Measurements from ENCODE around the gene SLC24A5. TPM values are rescaled to one million over a fixed set of nuclear protein-coding genes. Genes with fewer than 3 reads are reported as not detected.

Gene SLC24A5
- polyA plus RNA-seq, 2 of the 4 experiments (the other 2 are of a cell fraction): 0.05 TPM; not detected in 1

DNA sequence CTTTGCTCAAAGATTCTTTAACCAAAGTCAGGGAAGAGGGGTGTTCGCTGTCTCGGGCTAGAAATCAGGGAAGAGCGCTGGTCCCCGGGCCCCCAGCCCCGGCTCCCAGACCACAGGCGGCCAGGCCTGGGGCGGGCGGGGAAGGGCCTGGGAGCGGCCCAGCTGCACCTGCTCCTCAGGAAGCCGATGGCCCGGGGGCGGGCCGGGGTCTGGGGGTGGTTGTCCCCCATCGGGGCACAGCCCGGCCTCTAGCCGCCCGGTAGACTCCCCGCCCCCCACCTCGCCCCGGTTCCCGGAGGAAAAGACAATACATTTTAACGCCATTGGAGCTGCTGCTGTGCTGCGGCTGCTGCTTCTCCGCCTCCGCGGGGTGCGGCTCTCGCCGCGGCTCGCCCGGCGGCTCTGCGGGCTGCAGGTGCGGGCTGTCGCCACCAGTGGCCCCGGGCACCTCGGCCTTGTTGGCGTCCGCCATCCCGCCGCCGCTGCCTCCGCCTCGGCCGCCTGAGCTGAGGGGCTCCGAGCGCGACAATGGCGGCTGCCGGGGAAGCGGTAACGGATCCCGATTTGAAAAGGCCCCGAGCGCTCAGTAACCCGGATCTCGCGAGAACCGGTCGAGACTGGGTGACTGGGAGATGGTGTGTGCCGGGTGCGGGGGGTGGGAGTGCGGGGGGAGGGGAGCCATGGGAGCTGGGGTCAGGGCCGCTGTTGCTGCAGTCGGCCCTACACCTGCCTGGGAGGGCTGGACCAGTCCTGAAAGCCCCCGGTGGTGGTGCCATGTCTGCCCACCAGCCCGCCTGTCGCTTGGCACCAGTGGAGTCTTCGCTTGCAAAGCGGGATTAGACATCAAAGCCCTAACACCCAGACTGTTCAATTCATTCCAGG is 57.2 kb downstream of the SLC24A5 start, which contains the start of gene MYEF2 (continued):
- TF ChIP-seq, protein P1, sequence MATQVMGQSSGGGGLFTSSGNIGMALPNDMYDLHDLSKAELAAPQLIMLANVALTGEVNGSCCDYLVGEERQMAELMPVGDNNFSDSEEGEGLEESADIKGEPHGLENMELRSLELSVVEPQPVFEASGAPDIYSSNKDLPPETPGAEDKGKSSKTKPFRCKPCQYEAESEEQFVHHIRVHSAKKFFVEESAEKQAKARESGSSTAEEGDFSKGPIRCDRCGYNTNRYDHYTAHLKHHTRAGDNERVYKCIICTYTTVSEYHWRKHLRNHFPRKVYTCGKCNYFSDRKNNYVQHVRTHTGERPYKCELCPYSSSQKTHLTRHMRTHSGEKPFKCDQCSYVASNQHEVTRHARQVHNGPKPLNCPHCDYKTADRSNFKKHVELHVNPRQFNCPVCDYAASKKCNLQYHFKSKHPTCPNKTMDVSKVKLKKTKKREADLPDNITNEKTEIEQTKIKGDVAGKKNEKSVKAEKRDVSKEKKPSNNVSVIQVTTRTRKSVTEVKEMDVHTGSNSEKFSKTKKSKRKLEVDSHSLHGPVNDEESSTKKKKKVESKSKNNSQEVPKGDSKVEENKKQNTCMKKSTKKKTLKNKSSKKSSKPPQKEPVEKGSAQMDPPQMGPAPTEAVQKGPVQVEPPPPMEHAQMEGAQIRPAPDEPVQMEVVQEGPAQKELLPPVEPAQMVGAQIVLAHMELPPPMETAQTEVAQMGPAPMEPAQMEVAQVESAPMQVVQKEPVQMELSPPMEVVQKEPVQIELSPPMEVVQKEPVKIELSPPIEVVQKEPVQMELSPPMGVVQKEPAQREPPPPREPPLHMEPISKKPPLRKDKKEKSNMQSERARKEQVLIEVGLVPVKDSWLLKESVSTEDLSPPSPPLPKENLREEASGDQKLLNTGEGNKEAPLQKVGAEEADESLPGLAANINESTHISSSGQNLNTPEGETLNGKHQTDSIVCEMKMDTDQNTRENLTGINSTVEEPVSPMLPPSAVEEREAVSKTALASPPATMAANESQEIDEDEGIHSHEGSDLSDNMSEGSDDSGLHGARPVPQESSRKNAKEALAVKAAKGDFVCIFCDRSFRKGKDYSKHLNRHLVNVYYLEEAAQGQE (IDR thresholded peaks at IDR 0.05): peak; percentile 98
- TF ChIP-seq CHD2 (IDR thresholded peaks at IDR 0.05; ENCODE audit: low read length, partially characterized antibody) (peak; percentile 93), EHMT2 (IDR thresholded peaks at IDR 0.05; ENCODE audit: low read depth) (no peak), FOSB (CRISPR knock-in tag; IDR thresholded peaks at IDR 0.05) (no peak), POLR2A (IDR thresholded peaks at IDR 0.05; ENCODE audit: low read length) (0 out of 2 replicates have a peak, but pooled peaks have one; percentile 20)

DNA sequence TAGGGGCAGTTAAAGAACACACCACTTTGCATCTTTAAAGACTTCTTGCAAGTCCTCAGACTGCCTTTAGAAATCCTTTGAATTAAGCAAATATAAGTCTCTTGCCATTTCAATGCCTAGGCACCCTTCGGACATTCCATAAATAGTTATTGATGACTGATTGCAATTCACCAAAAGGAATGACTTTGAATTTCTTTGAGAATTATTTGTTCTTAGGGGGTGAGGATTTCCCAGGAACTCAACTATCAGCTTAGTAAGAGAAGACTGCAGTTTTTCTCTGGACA is 57.8 kb downstream of the SLC24A5 start:
- peak overlapping the region; percentile 70 for H3K4me2 ChIP-seq

More for the DNA sequence above, 57.8 kb downstream of the SLC24A5 start:
- ATAC-seq (no peak), DNase-seq (ENCODE audit: low read depth in 1 of 2, low spot score in 1 of 2) (no peak), FAIRE-seq (no peak)
- no peak for TF ChIP-seq CBX8 (IDR thresholded peaks at IDR 0.05)
- no peak for TF ChIP-seq FOXS1 (CRISPR knock-in tag; IDR thresholded peaks at IDR 0.05)
- no peak for TF ChIP-seq HOXB13 (CRISPR knock-in tag; IDR thresholded peaks at IDR 0.05; ENCODE audit: low read depth)
- TF ChIP-seq NR3C1 (IDR thresholded peaks at IDR 0.05): no peak
- TF ChIP-seq TFCP2L1 (CRISPR knock-in tag; IDR thresholded peaks at IDR 0.05): no peak
- no peak for TF ChIP-seq FOSB (CRISPR knock-in tag; IDR thresholded peaks at IDR 0.05)
- TF ChIP-seq NPAS2 (CRISPR knock-in tag; IDR thresholded peaks at IDR 0.05; ENCODE audit: borderline replicate concordance): no peak
- TF ChIP-seq, protein P2, sequence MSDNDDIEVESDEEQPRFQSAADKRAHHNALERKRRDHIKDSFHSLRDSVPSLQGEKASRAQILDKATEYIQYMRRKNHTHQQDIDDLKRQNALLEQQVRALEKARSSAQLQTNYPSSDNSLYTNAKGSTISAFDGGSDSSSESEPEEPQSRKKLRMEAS (IDR thresholded peaks at IDR 0.05): no peak
- TF ChIP-seq HDAC2 (IDR thresholded peaks at IDR 0.05): no peak
- TF ChIP-seq, protein P1 (IDR thresholded peaks at IDR 0.05): no peak
- no peak for TF ChIP-seq USF2 (IDR thresholded peaks at IDR 0.05)
- no peak for TF ChIP-seq MAZ (IDR thresholded peaks at IDR 0.05; ENCODE audit: borderline replicate concordance, low read depth, low read length)
- TF ChIP-seq HOXA7 (CRISPR knock-in tag; IDR thresholded peaks at IDR 0.05): no peak
- TF ChIP-seq CHD2 (IDR thresholded peaks at IDR 0.05; ENCODE audit: low read length, partially characterized antibody): no peak
- Histone ChIP-seq H3K9me3 (no peaks in the 10 kb centered on the region), H3K4me3 (peak overlapping the region; percentile 84), H3K4me1 (peaks cover 11% of the 10 kb centered on the region; the same call in 2 of the 3 replicates), H3K27ac (peak overlapping the region; percentile 94 to 100)
- CTCF ChIA-PET: interaction anchor here (1.2 kb wide), 1 partner anchor 107 kb away, joined by 4 read pairs; no protein-coding TSS in a partner anchor
- POLR2A ChIA-PET: no interaction called here
- 96% methylated on average over 1 of the region's 1 CpG for WGBS (ENCODE audit: missing lambda C conversion rate)
